ENCODE results near the gene SBNO2. TPM values are rescaled to one million over a fixed set of nuclear protein-coding genes. Genes with fewer than 3 reads are reported as not detected.

SBNO2 gene
- total RNA-seq, 1 donor from 2014 or later, result 46.4 TPM

DNA sequence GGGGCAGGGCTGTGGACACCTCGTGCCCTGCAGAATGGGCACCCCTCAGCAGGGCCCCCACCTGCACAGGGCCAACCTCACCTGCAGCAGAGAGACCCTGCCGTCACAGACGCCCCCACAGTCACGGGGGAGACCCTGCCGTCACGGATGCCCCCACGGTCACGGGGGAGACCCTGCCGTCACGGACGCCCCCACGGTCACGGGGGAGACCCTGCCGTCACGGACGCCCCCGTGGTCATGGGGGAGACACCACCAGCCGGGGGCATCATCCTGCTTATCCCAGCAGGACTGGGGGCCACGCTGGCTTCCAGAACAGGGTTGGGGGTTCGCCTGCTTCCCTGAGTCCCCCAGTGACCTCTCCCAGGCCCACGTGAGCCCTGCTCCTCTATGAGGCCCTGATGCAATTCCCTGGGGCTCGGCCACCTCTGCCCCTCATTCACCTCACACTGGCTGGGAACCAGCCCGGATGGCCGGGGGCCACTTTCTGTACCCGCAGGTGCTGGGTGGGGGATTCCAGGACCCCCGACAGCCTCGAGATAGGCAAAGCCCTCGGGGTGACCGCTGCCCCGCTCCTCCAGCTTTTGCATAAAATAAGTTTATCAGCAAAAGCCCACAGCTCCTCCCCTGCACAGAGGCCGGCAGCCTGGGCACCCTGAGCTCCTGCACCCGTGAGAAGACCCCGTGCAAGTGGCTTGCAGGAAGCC lies 23.6 kb downstream of the SBNO2 start:
- H3K4me3 Mint-ChIP-seq (ENCODE audit: unreplicated experiment), result no peak overlapping the region
- no peaks in the 10 kb centered on the region for H3K9me3 Mint-ChIP-seq (ENCODE audit: unreplicated experiment)
- no peak for DNase-seq (ENCODE audit: low spot score)
- H3K27me3 Mint-ChIP-seq (ENCODE audit: unreplicated experiment), result peaks cover 2% of the 10 kb centered on the region
- no peaks in the 10 kb centered on the region for H3K4me1 Mint-ChIP-seq (ENCODE audit: unreplicated experiment)
- H3K27ac Mint-ChIP-seq (ENCODE audit: unreplicated experiment), result no peak overlapping the region
- H3K36me3 Mint-ChIP-seq (ENCODE audit: low read depth, unreplicated experiment), result peaks cover 3% of the 10 kb centered on the region
- TF ChIP-seq, protein P1, sequence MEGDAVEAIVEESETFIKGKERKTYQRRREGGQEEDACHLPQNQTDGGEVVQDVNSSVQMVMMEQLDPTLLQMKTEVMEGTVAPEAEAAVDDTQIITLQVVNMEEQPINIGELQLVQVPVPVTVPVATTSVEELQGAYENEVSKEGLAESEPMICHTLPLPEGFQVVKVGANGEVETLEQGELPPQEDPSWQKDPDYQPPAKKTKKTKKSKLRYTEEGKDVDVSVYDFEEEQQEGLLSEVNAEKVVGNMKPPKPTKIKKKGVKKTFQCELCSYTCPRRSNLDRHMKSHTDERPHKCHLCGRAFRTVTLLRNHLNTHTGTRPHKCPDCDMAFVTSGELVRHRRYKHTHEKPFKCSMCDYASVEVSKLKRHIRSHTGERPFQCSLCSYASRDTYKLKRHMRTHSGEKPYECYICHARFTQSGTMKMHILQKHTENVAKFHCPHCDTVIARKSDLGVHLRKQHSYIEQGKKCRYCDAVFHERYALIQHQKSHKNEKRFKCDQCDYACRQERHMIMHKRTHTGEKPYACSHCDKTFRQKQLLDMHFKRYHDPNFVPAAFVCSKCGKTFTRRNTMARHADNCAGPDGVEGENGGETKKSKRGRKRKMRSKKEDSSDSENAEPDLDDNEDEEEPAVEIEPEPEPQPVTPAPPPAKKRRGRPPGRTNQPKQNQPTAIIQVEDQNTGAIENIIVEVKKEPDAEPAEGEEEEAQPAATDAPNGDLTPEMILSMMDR (IDR thresholded peaks at IDR 0.05; ENCODE audit: unreplicated experiment), result no peak

DNA sequence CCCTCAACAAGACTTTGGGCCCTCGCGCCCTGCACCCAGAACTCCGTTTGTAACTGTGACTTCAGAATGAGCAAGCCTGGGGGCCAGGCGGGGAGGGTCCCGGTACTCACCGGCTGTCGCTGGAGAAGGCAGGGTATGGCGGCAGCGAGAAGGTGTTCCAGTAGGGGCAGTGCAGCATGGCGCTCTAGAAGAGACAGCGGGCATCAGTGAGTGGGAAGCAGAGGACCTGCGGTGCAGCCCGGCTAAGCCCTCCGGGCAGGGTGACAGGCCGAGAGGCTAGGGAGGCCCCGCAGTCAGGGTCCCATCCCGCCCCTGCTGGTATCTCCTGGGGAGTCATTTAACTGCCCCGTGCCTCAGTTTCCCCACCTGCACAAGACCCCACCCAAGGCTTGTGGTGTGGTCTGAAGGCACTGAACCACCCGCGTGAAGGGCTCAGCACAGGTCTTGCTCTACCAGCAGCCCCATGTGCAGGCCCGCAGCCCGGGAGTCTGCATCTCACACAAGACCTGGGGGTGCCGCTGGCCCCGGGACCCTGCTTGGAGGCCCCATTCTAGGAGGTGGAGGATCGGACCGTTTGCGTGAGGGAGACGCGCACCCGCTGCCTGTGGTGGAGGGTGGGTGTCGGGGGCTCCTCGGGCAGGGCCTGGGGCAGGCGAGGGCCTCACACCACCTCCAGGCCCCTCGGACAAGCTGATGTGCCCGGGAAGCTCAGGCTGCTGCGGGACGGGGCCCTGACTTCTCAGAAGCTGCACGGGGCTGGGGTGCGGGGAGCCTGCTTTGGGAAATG lies 24.6 kb downstream of the SBNO2 start:
- TF ChIP-seq, protein P1 (IDR thresholded peaks at IDR 0.05; ENCODE audit: unreplicated experiment), result no peak
- no peaks in the 10 kb centered on the region for H3K4me1 Mint-ChIP-seq (ENCODE audit: unreplicated experiment)
- no peak for DNase-seq (ENCODE audit: low spot score)
- no peak overlapping the region for H3K27ac Mint-ChIP-seq (ENCODE audit: unreplicated experiment)
- H3K4me3 Mint-ChIP-seq (ENCODE audit: unreplicated experiment), result no peak overlapping the region
- H3K9me3 Mint-ChIP-seq (ENCODE audit: unreplicated experiment), result no peaks in the 10 kb centered on the region
- peaks cover 8% of the 10 kb centered on the region for H3K36me3 Mint-ChIP-seq (ENCODE audit: low read depth, unreplicated experiment)
- H3K27me3 Mint-ChIP-seq (ENCODE audit: unreplicated experiment), result peaks cover 2% of the 10 kb centered on the region

DNA sequence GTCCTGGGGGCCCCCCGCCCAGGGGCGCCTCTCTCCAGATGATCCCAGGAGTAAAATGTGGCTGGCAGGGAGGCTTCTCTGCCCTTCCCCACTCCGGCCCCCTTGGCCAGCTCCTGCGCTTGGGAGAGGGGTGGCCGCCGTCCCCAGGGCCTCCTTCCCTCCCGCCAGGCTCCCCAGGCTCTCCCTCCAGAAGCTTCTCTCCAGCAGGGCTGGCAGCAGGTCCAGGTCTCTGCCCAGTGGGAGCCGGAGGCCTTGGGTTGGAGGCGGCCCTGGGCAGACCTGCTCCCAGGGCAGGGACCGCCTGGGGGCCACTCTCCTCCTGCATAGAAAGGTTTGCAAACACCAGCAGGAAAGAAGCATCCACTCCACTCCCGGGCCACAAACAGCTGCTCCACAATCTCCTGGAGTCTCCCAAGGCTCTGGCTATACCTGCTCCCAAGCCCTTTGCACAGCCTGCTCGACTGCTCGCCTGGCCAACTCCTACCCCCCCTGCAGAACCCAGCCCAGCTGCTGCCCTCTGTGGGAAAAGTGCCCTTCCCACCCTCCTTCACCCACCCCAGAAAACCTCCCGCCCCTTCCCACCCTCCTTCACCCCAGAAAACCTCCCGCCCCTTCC lies 26.0 kb downstream of the SBNO2 start:
- TF ChIP-seq, protein P1 (IDR thresholded peaks at IDR 0.05; ENCODE audit: unreplicated experiment), result no peak
- DNase-seq (ENCODE audit: low spot score), result no peak
- no peaks in the 10 kb centered on the region for H3K9me3 Mint-ChIP-seq (ENCODE audit: unreplicated experiment)
- no peak overlapping the region for H3K4me3 Mint-ChIP-seq (ENCODE audit: unreplicated experiment)
- no peak overlapping the region for H3K27ac Mint-ChIP-seq (ENCODE audit: unreplicated experiment)
- H3K4me1 Mint-ChIP-seq (ENCODE audit: unreplicated experiment), result no peaks in the 10 kb centered on the region
- H3K27me3 Mint-ChIP-seq (ENCODE audit: unreplicated experiment), result peaks cover 4% of the 10 kb centered on the region
- H3K36me3 Mint-ChIP-seq (ENCODE audit: low read depth, unreplicated experiment), result peaks cover 17% of the 10 kb centered on the region

DNA sequence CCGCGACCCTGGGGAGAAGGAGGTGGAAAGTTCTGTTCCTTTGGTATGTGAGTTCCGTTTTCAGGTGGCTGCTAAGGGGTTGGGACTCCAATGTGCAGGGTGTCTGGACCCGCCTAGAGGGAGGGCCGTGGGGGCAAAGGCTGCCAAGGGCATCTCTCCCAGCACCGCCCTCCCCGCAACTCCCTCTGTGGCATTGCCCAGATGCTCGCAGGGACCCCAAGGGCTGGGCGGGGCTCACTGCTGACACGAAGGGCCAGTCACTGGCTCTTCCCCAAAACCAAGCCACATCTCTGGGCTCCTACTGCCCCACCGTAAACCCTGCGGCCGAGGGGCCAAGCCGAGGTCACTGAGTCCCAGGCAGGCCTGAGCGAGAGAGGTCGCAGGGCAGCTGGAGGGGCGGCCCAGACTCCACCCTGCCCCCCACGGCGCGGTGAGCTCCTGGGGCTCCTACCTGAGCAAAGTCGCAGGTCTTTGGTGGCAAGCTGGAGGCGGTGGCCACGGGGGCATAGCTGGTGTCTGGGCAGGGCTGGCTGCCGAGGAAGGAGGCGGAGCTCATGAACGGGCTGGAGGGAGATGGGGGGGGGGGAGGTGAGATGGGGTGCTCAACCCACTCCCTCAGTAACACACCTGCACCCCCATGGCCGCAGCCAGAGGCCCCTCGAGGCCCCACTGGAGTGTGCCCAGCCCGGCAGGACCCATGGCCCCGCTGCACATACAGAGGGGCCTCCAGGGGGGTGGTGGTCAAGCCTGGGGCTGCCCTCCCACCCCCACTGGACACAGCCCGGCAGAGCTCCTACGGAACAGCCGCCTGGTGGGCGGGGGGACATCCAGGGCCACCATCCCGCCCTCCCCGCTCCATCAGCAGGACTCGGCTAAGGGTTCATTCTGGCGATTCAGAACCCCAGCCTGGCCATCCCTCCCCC lies 26.9 kb downstream of the SBNO2 start:
- no peak overlapping the region for H3K27ac Mint-ChIP-seq (ENCODE audit: unreplicated experiment)
- no peak for DNase-seq (ENCODE audit: low spot score)
- peaks cover 20% of the 10 kb centered on the region for H3K36me3 Mint-ChIP-seq (ENCODE audit: low read depth, unreplicated experiment)
- no peaks in the 10 kb centered on the region for H3K9me3 Mint-ChIP-seq (ENCODE audit: unreplicated experiment)
- no peak overlapping the region for H3K4me3 Mint-ChIP-seq (ENCODE audit: unreplicated experiment)
- peaks cover 2% of the 10 kb centered on the region for H3K27me3 Mint-ChIP-seq (ENCODE audit: unreplicated experiment)
- TF ChIP-seq, protein P1 (IDR thresholded peaks at IDR 0.05; ENCODE audit: unreplicated experiment), result no peak
- H3K4me1 Mint-ChIP-seq (ENCODE audit: unreplicated experiment), result no peaks in the 10 kb centered on the region

Measured in endothelial cell (in vitro differentiated cells).